GM18517 (cell line): ENCODE measurements around the gene SULT1A2.
"Not testable (repeated sequence)": the region's sequence is repeated elsewhere in the genome, so short reads cannot be mapped to it uniquely, and the experiment has no call there.

Experiments
- ATAC-seq: cut with Tn5 transposase; IDR thresholded peaks from one replicate; pipeline ENCODE4 v1.9.1; 2021; ENCODE audit warnings: mild to moderate bottlenecking, moderate library complexity; ENCODE audit not compliant: unreplicated experiment

SULT1A2 gene

DNA sequence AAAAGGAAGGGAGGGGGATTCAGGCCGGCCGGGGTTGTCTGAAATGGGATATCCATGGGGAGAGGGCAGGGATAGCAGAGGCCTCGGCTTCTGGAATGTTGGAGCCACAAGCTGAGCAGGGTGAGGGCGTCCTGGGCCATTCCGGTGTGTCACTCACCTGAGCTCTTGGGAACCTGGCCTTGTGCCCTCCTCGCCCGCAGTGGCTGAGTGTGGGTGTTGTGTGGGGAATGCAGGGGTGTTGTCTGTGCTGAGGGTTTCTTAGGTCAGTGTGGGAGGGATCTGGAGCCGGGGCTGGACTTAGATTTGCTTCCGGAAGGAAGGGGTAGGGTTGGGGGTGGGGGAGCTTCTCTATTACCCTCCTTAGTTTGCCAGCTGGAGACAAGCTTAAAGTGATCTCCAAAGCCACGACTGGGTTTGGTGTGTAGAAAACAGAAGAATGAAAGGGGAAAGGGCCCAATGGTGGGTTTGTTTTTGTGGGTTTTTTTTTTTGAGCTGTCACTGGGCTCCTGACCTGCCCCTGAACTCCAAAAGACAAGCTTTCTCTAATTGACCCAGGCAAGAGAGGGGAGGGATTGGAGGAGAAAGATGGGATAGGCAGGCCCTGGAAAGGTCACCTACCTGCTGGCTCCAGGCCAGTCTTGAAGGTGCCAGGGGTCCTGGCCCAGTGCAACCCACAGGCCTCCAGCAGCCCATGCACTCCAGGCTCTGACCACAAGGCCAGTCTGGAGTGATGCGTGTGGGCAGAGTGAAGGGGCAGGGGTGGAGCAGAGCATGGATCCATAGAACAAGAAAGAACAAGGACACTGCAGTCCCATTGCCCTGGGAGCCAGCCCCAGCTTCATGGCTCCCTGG lies at the start of gene SULT1A2:
SULT1A2 (minus strand) TSS at position 211 of the 852 bp plus-strand sequence. CDS start 1,120 bp downstream, outside the sequence.
- ATAC-seq = no peak

DNA sequence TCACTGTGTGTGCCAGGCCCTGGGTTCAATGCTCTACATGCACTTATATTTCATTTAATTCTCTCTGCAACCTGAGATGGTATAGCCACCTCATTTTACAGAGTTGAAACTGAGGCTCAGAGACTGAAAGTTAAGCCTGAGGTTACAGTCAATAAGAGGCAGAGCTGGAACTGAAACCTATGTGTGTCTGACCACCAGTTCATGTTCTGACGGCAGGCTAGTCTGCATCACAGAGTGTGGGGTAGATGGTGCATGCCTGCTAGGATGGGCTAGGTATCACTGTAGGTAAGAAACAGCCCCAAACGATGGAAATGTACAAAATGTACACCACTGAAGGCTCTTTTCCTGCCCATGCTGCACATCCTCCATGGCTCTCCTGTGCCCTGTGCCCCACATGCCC lies 43.1 kb upstream of the SULT1A2 start:
- ATAC-seq = not testable (repeated sequence)

DNA sequence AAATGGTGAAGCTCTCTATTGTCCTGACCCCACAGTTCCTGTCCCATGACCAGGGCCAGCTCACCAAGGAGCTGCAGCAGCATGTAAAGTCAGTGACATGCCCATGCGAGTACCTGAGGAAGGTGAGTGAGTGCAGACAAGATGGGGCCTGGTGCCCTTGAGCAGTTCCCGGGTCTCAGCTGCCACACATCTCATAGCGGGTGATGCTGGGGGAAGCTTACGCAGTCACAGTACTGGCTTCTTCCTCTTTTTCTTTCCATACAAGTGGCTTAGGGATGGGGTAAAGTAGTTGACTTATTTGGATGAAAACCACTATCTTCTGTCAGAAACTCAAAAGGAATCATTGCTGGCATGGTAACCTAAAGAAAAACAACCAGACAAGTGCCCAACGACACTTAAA lies 41.5 kb upstream of the SULT1A2 start:
- not testable (repeated sequence) for ATAC-seq

DNA sequence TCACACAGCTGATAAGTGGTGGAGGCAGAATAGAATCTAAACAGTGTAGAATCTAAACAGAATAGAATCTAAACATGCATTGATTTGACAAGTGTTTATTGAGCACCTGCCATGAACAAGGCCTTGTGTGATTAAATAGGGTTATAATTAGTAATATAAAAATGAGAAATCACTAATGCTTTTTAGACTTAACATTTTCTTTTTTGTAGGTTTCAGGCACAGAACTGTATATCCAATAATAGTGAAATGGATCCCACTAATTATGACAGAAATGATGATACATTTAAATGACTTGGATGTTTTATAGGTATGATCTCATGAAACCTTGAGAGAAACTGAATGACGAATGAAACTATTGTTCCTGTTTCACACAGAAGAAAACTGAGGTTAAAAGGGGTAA lies 40.9 kb upstream of the SULT1A2 start, which contains the start of gene NPIPB8:
NPIPB8 (plus strand) TSS at position 301 of the 400 bp plus-strand sequence. CDS start 296 bp downstream, outside the sequence.
- ATAC-seq = not testable (repeated sequence)

DNA sequence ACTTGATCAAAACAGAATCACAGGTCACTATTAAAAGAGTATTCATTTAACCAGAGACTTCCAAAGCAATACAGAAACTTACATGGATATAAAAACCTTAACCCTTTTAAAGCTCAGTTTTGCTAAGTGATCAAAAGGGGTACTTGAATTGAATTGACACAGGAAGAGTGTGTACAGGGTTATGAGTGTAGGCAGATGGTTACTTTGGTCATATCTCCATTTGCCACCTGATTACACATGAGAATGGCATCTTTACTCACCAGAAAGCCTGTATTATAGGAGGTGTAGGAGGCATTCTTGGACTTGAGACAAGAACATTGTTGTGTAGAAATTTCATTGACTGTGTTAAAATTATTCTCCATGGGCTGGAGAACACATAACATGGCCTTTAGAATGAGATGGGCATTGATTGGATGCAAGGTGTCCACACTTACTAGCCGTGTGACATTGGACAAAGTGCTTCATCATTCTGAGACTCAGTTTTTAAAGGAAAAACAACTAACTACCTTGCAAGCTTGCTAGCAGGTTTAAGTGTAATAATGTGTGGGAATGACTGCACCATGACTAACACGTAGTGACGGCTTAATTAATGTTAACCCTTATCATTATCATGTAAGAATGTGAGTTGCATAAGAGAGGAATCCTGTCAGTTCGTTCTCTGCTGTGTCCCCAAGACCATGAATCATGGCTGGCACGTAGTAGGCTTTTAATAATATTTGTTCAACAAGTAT lies 39.4 kb upstream of the SULT1A2 start:
- not testable (repeated sequence) for ATAC-seq

DNA sequence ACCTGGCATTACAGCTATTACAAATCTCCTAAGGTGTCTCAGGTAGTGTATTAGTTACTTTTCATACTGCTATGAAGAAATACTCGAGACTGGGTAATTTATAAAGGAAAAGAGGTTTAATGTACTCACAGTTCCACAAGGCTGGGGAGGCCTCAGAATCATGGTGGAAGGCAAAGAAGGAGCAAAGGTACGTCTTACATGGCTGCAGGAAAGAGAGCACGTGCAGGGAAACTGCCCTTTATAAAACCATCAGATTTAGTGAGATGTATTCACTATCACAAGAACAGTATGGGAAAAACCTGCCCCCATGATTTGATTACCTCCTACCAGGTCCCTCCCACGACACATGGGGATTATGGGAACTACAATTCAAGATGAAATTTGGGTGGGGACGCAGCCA lies 34.1 kb upstream of the SULT1A2 start:
- ATAC-seq = not testable (repeated sequence)

DNA sequence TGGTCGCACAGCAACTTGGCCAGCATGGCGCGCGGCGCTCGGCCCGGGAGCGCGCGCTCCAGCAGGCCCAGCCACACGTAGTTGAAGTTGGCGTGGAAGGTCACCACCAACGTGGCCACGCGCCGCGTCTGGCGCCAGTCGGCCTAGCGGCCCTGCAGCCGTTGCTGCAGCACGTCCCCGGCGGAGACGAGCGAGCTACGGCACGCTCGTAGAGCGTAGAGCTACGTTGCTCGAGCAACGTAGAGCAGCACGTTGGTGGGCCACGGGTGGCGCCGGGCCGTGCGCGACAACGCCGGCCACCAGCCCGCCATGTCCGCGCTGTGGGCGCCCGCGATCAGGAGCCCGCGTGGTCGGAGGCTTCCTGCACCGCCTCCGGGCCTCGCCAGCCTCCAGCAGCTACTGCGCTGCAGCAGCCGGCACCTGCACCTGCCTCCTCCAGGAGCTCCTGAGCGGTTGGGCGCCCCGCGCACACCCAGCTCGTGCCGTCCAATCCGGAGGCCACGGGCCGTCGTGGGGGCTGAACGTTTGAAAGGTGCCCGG lies 26.4 kb upstream of the SULT1A2 start:
- ATAC-seq = no peak

DNA sequence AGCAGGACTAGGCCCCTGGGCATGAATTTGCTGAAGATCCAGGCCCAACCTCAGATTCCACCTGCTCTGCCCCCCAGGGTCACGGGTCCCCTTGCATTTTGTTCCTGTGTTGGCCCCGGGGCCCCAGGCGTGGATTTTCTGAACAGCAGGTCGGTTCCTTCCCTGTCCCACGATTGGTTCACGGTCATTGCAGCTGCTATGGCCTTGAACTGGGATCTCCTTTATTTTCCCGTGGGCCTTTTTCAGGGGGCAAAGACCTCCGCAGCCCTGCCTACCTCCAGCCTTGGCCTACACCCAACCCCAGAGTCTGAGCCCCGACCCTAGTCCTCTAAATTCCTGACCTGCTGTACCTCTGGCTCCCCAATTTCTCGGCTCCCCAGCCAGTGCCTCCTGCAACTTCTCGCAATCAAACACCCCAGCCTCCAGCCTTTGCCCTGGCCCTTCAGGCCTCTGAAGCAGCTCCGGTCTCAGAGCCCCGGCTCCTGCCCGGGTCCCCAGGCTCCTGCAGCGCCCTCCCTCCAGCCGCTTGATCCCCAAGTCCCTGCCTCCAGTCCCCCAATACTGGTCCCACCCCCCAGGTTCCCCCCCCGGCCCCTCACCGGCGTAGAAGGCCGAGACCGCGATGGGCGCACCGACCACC lies 25.8 kb upstream of the SULT1A2 start:
- ATAC-seq = not testable (repeated sequence)

DNA sequence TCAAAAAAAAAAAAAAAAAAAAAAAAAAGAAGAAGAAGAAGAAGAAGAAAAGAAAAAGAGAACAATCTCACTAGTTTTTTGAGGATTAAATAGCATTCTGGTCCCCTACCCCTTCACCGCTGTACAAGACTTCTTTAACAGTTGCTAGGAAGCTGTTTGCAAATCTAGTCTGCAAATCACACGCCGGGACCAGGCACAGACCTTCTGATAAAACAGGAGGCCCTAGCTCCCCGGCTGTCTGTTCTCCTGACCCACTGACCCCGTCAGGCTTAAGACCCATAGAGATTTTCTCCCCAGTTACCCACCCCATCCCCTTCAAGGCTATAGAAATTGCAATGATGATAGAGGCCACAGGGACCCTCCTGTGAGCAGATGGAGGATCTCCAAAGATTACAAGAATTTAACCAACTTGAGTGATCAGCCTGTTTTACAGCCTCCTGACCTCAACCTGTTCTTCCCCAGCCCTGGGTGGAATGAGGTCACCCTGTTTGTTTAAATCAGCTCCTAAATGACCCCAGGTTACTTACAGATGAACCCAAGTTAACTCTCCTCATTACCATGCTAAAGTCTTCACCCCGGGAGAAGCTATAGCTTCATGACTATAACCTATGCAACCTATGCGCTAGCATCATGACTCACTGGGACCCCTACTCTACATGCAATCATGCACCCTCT lies 24.8 kb upstream of the SULT1A2 start:
- ATAC-seq = no peak

DNA sequence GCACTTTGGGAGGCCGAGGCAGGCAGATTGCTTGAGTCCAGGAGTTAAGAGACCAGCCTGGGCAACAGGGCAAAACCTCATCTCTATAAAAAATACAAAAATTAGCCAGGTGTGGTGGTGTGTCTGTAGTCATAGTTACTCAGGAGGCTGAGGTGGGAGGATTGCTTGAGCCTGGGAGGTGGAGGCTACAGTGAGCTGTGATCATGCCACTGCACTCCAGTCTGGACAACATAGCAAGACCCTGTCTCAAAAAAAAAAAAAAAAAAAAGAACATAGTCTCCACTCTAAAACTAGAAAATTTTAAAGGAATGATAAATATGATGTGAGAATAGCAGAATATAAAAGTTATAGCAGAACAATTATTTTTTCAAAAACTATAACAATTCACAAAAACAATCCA lies 23.5 kb upstream of the SULT1A2 start:
- not testable (repeated sequence) for ATAC-seq

DNA sequence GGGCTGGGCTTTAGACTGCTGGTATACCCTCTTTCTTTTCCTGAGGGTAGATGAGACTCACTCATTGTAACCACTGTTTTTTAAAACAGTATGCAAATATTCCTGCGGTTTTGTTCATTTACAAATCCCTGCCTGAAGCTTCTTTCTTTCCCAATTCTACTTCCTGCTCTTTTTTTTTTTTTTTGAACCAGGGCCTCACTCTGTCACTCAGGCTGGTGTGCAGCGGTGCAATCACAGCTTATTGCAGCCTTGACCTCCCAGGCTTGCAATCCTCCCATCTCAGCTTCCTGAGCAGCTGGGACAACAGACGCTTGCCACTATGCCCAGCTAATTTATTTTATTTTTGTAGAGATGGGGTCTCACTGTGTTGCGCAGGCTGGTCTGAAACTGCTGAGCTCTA lies 21.0 kb upstream of the SULT1A2 start:
- no peak for ATAC-seq

DNA sequence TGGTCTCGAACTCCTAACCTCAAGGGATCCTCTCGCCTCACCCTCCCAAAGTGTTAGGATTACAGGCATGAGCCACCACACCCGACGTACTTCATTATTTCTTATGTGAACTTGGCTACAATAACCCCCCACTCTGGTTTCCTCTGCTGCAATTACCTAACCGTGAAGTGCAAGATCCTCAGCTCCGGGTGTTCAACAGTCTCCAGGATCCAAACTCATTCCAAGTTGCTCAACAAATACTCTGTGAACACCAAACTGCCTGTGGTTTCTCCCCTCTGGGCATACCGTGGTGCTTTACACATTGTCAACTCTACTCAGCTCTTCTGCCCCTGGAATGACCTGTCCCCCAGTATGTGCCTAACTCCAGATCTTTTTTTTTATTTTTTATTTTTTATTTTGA lies 19.8 kb upstream of the SULT1A2 start:
- no peak for ATAC-seq

DNA sequence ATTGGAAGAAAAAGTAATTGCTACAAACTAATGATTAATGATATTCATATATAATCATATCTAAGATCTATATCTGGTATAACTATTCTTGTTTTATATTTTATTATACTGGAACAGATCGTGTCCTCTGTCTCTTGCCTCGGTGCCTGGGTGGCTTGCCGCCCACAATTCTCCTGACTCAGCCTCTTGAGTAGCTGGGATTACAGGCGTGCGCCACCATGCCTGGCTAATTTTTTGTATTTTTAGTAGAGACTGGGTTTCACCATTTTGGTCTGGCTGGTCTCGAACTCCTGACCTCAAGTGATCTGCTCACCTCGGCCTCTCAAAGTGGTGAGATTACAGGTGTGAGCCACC lies 19.4 kb upstream of the SULT1A2 start:
- ATAC-seq = not testable (repeated sequence)

DNA sequence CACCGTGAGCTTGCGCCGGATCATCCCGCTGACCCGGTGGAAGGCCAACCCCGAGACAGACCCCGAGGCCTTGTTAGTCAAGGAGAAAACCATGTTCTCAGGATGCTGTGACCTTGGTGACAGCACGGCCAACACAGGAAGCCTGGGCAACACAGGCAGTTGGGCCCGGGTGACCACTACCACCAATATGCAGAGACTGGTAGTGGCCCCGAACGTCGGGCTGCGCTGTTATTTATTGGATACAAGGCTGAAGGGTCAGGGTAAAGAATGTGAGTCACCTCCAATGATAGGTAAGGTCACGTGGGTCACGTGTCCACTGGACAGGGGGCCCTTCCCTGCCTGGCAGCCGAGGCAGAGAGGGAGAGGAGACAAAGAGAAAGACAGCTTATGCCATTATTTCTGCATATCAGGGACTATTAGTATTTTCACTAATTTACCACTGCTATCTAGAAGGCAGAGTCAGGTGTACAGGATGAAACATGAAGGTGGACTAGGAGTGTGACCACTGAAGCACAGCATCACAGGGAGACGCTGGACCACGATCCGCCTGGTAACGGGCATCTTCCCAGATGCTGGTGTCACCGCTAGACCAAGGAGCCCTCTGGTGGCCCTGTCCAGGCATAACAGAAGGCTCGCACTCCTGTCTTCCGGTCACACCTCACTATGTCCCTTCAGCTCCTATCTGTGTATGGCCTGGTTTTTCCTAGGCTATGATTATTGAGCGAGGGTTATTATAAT lies 18.8 kb upstream of the SULT1A2 start:
- not testable (repeated sequence) for ATAC-seq

DNA sequence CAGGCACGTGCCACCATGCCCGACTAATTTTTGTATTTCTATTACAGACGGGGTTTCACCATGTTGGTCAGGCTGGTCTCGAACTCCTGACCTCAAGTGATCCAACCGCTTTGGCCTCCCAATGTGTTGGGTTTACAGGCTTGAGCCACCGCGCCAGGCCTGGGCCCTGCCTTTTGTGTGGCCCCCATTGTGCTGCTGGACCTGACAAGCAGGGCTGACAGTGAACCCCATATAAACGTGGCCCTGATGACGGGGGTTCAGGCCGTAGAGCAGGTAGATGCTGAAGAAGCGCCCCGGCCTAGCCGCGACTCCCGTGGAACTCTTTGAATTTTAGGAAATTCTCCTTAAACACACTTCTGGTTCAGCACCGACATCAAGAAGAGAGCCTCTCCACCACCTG lies 17.7 kb upstream of the SULT1A2 start:
- ATAC-seq = not testable (repeated sequence)

DNA sequence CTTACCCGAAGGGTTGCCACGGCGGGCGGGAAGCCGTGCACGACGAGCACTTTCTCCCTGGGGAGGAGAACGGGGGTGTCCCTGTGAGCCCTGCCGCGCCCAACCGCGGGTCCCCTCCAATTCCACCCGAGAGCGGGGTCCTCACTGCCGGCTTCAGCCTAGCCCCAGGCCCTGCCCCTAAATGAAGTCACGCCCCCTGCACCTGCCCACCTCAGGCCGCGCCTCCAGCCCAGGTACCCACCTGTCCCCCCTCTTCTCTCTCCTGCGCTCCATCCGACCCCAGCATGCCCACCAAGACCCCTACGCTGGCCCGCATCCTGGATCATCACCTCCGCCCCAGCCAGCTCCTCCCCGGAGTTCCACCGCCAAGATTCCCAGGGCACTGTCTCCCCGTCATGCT lies 17.1 kb upstream of the SULT1A2 start:
- not testable (repeated sequence) for ATAC-seq

DNA sequence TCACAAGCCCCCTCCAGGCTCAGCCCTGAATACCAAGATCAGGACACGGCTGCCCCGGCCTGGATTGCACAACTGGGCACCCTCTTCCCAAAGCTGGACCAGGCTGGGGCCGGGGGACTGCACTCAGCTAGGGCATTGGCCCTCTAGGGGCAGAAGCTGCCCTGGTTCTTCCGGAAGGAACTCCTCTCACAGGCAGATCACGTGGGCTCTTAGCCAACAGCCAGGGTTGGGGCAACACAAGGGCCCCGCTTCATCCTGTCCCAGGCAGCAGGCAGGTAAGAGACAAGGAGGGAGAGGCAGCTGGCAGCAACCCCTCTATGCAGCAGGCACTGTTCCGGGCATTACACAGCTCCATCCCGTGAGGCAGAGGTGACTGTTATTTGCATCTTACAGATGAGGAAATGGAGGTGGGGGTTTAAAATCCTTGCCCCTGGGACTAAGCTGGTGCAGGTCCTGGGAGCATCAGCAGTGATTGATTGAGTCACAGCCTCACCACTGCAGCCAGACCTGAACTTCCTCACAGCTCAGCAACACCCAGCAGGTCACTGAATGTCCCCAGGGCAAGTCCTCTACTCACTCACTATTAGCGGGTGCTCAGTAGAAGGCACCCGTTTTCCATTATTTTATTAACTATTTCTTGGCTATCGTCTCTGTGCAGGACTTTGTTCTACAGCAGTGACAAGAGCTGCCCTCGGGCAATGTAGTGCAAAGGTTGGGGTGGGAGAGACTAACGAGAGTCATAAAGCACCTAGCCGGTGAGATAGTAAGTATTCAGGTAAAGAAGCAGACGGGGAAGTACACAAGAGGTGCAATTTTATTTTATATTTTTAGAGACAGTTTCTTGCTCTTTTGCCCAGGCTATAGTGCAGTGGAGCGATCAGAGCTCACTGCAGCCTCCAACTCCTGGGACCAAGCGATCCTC lies 15.8 kb upstream of the SULT1A2 start:
- ATAC-seq = peak; percentile 74

DNA sequence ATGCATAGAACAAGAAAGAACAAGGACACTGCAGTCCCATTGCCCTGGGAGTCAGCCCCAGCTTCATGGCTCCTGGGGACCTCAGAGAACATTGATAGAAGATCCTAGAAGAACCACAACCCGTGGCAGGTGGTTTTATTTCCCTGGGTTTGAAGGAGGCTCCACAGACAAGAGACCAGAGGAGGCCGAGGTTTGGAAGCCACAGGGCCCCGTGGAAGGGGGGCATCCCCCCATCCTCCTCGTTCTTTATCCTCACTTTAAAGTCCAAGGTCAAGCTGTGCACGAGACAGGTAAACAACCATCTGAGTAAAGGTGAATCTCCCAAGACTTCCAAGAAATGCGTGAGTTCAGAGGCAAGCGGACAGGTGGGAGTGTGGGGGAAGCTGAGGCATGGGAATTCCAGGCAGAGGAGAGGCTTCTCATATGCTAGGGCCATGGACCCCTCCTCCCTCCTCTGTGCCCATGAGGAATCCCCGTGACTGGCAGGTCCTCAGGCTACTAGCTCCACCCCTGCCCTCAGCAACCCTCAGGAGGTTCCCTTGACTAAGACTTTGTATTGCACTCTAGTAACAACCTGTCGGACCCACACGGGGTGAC lies 13.8 kb upstream of the SULT1A2 start:
- ATAC-seq = no peak
